GM19023 (cell line): Measurements from ENCODE around the gene TDRD12.
"Not testable (repeated sequence)": the region's sequence is repeated elsewhere in the genome, so short reads cannot be mapped to it uniquely, and the experiment has no call there.

Experiments
- ATAC-seq: cut with Tn5 transposase; IDR thresholded peaks from one replicate; pipeline ENCODE4 v1.9.1; 2021; ENCODE audit warnings: mild to moderate bottlenecking, moderate library complexity; ENCODE audit not compliant: unreplicated experiment

TDRD12 gene

DNA sequence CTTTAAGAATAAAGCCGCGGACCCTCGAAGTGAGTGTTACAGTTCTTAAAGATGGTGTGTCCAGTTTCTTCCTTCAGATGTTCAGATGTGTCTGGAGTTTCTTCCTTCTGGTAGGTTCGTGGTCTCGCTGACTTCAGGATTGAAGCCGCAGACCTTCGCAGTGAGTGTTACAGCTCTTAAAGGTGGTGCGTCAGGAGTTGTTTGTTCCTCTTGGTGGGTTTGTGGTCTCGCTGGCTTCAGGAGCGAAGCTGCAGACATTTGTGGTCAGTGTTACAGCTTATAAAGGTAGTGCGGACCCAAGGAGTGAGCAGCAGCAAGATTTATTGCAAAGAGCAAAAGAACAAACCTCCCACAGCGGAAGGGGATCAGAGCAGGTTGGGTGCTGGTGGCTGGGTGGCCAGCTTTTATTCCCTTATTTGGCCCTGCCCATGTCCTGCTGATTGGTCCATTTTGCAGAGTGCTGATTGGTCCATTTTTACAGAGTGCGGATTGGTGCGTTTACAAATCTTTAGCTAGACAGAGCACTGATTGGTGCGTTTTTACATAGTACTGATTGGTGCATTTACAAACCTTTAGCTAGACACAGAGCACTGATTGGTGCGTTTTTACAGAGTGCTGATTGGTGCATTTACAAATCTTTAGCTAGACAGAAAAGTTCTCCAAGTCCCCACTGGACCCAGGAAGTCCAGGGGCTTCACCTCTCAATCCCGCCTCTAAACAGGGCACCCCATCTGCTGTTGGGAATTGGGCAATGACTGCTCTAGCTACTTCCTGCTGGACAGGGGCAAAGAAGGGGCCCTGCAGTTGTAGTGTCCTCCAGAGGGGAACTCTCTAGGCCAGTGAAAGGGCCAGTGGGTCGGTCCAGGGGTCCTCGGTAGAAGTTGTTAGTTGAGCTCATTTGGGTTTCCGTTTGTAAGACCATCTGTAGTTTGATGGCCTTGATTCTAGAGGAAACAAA is 26.1 kb upstream of the TDRD12 start:
- ATAC-seq: not testable (repeated sequence)

DNA sequence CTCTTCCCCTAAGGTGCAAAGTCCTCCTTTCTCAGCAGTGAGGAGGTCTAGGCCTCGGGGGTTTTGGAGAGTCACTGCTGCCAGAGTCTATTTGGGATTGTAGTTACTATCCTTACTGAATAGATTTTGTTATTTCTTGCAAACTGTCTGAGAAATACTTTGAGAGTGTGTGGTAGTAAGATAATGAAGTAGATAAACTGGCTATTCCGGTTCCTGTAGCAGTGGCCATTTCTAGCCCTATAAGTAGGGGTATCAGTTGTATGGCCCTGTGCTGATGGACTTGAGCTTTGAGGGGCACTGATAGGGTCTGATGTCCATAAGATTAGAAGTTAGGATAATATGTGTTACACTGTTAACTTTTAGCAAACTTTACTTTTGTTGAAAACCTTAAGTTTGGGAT is 25.3 kb upstream of the TDRD12 start:
- not testable (repeated sequence) for ATAC-seq

DNA sequence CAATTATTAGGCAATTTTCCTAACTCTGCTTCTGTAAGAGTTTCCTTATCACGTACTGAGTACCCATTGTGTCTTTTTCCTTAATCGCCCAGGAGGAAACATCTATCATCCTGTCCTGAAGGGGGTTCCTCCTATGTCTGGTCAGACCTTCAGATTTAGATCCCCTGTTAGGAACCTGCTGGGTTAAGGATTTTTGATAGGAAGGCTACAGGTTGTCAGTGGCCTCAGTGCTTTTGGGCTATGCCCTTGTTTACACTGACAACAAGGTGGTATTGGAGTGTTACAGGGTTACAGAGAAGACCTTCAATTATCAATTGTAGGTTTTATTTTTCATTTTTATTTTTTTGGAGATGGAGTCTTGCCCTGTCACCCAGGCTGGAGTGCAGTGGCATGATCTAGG is 24.7 kb upstream of the TDRD12 start:
- ATAC-seq: not testable (repeated sequence)

DNA sequence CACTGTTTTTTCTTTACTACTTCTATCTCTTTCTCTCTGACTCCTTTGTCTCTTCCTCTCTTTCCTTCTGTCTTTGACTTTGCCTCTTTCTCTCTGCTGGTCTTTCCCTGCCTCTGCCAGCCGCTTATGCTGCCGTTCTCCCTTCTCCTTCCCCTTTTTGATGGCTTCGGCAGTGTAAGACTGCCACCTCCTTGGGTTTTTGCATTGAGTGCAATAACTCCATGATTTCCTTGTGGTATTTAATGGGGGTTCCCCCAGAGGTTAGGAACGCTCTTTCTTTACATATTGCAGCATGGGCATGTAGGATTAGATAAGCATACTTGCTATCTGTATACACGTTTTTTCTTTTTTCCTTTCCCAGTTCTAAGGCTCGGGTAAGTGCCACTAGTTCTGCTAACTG is 24.1 kb upstream of the TDRD12 start:
- not testable (repeated sequence) for ATAC-seq

DNA sequence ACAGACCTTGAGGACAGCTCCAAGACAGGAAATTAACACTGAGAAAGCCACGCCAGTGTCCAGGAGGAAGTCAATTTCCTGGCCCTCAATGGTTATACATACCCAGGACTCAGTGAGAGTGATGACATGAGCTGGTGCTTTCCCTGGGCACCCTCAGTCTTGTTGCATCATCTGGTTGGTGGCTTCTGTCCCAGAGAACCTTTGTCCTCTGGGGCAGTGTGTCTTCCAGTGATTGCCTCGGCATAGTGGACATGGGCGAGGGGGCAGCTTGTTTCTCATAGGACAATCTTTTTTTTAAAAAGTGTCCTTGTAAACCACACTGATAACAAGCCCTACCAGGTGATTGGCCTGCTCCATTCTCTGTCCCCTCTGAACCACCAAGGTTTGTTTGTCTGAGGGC is 22.8 kb upstream of the TDRD12 start:
- ATAC-seq: not testable (repeated sequence)

DNA sequence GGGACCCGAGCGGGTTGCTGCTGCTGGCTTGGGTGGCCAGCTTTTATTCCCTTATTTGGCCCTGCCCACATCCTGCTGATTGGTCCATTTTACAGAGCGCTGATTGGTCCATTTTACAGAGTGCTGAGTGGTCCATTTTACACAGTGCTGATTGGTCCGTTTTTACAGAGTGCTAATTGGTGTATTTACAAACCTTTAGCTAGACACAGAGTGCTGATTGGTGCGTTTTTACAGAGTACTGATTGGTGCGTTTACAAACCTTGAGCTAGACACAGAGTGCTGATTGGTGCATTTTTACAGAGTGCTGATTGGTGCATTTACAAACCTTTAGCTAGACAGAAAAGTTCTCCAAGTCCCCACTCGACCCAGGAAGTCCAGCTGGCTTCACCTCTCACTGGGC is 19.4 kb upstream of the TDRD12 start:
- not testable (repeated sequence) for ATAC-seq

DNA sequence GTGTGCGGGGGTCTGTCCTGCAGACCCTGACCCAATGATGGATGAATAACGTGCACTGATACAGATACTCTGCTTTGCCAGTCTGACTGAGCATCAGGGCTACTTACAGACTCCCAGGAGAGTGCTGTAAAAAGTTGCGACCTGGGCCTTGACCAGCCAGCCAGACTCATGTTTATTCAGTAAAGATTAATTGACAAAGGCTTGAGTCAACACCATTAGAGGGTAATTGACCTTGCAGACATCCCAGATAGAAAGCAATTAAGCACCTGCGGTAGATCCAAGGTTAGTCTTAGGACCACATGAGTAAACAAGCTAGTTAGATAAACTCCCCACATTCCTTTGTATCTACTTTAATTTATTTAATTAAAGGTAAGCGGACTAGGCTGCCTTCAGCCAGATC is 17.6 kb upstream of the TDRD12 start:
- ATAC-seq: no peak

DNA sequence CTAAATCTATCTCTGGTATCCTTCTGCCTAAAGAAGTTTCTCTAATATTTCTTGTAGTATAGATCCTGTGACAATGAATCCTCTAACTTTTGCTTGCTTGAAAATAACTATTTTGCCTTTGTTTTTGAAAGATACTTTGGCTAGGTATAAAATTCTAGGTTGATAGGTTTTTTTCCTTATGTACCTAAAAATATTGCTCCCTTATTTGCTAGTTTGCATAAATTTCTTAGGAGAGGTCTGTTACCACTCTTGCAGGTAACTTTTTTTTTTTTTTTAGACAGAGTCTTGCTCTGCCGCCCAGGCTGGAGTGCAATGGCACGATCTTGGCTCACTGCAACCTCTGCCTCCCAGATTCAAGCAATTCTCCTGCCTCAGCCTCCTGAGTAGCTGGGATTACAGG is 15.6 kb upstream of the TDRD12 start:
- ATAC-seq: not testable (repeated sequence)

DNA sequence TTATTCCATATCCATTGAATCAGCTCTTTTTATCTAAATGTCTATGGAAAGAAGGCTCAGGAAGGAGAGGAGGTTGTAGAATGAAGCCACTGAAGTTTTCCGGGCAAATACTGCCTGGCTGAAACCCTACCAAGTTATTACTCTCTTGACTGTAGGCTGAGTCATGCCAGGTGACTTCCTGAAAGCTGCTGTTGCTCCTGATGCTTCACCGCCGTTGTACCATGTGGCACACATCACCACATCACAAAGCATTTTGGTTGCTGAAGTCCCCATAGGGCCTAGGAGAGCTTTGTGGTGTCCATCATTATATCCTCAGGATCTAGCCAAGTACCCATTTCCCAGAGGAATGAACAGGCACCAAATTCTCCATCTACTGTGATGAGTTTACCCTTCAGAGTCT is 11.1 kb upstream of the TDRD12 start:
- ATAC-seq: no peak

DNA sequence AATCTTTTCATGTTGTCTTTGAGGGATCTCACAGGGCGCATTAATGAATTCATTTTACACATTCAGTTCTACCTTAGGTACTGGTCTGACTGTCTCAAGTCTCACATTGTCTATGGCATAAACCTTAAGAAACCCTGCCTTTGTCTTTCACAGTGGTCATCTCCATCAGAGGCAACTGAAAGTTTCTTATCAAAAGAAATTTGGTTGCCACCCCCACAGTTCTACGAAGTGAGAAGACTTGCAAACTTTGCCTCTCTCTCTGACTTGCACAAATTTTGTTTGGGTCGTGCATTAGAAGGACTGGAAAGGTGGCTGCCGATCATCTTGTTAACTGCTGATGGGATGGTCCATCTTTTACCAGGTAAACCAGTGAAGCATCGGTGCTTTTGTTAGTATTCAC is 10.5 kb upstream of the TDRD12 start:
- ATAC-seq: no peak

DNA sequence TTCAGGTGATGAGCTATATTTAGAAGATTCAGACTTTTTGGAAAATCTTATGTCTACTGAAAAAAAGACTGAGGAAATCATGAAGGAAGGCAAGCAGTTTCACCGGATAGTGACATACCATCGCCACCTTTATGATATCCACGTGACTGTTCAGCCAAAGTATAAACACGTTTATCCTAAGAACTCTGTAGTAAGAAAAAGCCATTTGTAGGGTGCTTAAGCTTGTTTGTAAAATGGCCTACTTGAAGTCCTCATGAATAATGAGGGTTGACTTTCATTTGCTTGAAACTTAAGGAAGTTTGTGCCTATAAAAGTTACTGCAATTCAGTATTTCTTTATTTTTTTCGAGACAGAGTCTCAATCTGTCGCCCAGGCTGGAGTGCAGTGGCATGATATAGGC is 7.8 kb upstream of the TDRD12 start:
- ATAC-seq: no peak

DNA sequence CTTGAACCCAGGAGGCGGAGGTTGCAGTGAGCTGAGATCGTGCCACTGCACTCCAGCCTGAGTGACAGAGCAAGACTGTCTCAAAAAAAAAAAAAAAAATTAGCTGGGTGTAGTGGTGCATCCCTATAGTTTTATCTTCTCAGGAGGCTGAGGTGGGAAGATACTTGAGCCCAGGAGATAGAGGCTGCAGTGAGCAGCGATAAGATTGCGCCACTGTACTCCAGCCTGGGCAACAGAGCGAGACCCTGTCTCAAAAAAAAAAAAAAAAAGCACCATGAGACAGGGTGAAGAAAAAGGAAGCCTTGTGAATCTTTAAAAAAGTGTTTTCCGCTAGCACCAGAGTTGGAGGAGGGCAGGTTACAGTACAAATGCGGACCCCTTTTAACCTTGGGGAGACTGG is 3.4 kb upstream of the TDRD12 start:
- not testable (repeated sequence) for ATAC-seq

DNA sequence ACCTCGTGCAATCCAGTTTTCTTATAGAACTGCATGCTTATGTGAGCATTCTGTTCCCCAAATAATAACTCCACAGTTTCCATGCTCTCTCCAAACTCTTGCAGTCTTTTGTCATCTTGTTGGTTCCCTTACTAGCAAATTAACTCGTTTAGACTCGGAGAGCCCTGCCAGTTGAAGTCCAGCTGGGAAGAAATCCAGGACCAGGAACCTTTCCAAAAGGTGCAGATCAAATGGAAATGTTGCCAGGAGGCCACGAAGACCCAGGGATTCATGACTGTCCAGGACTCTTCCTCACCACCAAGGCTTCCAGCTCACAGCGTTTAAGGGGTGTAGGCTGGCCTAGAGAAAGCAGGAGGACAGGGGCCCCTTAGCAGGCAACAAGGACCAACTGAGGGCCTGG is 2.1 kb upstream of the TDRD12 start:
- ATAC-seq: no peak

DNA sequence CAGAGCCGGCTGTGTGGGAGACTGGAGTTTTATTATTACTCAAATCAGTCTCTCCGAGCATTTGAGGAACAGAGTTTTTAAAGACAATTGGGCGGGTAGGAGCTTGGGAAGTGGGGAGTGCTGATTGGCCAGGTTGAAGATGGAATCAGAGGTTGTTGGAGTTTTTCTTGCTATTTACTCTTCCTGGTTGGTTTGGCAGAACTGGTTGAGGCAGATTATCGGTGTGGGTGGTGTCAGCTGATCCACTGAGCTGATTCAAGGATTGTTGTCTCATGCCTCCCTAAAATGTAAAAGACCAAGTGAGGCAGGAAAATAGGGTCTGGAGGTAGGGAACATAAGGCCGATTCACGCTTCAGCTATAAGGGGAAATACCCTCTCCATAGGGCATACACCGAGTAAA is 1.3 kb upstream of the TDRD12 start:
- ATAC-seq: no peak

DNA sequence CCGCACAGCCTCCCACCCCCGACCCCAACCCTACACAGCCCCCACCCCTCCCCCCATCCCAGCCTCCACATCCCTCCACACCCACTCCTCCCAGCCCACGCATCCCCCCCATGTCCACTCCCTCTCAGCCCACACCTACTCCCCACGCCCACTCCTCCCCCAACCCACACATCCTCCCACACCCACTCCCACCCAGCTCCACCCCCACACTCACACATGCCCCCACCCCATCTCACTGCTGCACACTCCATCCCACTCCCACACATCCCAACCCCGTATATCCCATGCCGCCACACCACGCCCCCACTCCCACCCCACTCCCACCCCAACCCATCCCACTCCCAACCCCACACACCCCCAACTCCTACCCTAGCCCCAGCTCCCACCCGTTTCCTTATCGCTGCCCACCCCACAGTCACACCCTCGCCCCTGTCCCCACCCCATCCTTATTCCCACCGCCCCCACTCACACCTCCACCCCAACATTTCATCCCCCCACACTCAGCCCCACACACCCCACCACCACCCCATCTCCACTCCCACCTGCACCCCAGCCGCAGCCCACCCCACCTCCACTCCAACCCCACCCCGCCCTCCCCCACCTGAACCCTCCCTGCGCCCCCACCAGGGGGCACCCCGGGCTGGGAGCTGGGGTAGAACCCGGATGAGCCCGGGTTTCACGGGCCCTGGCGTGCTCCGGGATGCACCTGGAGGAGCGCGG is 809 bp downstream of the TDRD12 start:
- ATAC-seq: no peak

DNA sequence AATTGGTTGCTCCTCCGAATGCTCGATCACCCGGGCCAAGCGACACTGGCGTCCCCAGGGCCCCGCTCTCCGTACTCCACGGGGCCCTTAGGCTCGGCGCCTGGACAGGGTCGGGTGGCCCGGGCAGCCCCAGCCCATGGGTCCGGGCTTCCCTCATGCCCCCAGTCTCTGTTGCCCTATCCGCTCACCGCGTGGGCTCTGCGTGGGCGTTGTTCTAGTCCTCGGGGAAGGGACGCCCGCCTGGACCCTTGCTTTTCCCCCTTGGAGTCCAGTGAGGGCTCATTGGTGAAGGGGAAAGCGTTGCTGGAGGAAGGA is 1.3 kb downstream of the TDRD12 start:
- no peak for ATAC-seq

DNA sequence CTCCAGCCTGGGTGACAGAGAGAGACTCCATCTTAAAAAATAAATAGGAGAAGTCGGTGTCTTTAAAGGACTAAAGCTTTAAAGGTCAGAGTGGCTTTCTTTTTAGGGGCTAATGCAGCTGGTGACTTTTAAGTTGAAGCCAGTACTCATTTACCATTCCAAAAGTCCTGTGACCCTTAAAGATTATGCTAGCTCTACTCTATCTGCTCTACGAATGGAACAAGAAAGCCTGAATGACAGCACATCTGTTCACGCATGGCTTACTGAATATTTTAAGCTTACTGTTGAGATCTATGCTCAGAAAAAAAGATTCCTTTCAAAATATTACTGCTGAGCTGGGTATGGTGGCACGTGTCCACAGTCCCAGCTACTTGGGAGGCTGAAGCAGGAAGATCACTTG is 16.4 kb downstream of the TDRD12 start:
- ATAC-seq: no peak

DNA sequence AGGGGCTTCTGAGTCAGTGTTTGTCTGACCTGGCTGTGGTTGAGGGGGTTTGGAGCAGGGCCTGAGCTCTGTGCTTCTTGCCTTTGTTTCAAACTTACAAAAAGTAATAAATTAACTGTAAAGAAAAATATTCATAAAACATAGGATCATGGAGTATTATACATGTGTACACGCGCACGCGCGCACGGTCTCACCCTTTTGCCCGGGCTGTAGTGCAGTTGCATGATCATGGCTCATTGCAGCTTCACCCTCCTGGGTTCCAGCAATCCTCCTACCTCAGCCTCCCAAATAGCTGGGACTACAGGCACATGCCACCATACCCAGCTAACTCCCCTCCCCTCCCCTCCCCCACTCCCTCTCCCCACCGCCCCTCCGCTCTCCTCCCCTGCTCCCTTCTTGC is 23.5 kb downstream of the TDRD12 start:
- no peak for ATAC-seq

DNA sequence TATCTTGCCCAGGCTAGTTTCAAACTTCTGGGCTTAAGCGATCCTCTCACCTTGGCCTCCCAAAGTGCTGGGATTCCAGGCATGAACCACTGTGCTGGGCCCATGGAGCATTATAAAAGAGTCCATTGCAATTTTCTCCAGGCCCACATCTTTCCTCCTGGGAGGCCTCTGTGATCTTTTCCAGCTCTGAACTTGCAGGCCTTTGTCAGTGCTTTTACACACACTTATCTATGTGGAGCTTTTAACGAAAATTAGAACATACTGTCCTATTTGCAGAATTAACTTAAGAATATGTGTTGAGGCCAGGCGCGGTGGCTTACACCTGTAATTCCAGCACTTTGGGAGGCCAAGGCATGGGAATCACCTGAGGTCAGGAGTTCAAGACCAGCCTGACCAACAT is 23.9 kb downstream of the TDRD12 start:
- ATAC-seq: no peak

DNA sequence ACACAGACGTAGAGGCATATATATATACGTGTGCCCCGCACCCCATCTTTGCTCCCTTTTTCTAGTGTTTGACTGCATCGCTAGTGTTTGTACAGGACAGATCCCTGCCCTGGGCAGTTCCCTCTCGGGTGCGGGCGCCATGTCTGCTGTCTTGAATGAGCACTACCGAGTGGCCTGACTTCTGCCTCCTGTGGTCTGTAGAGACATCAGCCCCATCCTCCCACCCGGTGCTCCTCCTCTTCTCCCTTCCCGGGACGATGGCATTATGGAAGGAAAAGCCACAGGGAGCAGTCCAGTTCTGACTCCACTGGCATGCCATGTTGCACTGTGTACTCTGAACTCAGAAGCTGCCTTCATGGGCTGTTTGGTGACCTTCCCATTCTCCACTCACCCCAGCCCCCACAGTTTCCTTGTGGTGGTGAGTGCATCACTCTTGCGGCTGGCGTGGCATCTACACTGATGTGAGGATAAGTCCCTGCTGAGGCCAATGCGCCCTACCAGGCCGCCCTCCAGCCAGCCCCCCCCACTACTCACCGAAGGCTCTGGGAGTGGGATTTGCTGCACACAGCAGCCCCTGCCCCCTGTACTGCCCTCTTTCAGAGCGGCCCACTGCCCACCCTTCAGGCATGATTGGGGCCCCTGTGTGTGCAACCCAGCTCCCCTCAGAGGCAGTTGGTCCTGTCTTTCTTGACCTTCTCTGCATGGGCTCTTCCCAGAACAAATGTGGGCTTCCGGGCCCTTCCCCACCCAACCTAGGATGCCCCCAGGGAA is 25.2 kb downstream of the TDRD12 start:
- no peak for ATAC-seq

DNA sequence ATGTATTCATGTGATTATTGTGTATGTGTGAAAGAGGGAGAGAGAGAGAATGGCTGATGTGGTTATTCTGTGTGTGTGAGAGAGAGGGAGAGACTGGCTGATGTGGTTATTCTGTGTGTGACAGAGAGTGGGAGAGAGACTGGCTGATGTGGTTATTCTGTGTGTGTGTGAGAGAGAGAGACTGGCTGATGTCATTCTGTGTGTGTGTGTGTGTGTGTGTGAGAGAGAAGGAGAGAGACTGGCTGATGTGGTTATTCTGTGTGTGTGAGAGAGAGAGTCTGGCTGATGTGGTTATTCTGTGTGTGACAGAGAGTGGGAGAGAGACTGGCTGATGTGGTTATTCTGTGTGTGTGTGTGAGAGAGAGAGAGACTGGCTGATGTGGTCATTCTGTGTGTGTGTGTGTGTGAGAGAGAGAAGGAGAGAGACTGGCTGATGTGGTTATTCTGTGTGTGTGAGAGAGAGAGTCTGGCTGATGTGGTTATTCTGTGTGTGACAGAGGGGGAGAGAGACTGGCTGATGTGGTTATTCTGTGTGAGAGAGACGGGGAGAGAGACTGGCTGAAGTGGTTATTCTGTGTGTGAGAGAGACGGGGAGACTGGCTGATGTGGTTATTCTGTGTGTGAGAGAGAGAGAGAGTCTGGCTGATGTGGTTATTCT is 26.2 kb downstream of the TDRD12 start:
- ATAC-seq: not testable (repeated sequence)
